ENCODE measurements around the gene UBASH3A. TPM values are rescaled to one million over a fixed set of nuclear protein-coding genes. Genes with fewer than 3 reads are reported as not detected.

Gene UBASH3A, protein sequence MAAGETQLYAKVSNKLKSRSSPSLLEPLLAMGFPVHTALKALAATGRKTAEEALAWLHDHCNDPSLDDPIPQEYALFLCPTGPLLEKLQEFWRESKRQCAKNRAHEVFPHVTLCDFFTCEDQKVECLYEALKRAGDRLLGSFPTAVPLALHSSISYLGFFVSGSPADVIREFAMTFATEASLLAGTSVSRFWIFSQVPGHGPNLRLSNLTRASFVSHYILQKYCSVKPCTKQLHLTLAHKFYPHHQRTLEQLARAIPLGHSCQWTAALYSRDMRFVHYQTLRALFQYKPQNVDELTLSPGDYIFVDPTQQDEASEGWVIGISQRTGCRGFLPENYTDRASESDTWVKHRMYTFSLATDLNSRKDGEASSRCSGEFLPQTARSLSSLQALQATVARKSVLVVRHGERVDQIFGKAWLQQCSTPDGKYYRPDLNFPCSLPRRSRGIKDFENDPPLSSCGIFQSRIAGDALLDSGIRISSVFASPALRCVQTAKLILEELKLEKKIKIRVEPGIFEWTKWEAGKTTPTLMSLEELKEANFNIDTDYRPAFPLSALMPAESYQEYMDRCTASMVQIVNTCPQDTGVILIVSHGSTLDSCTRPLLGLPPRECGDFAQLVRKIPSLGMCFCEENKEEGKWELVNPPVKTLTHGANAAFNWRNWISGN
- under 1 TPM in 3 of 4 donors, not detected in 1; 0.31 to 0.96 (median 0.79) TPM for total RNA-seq

DNA sequence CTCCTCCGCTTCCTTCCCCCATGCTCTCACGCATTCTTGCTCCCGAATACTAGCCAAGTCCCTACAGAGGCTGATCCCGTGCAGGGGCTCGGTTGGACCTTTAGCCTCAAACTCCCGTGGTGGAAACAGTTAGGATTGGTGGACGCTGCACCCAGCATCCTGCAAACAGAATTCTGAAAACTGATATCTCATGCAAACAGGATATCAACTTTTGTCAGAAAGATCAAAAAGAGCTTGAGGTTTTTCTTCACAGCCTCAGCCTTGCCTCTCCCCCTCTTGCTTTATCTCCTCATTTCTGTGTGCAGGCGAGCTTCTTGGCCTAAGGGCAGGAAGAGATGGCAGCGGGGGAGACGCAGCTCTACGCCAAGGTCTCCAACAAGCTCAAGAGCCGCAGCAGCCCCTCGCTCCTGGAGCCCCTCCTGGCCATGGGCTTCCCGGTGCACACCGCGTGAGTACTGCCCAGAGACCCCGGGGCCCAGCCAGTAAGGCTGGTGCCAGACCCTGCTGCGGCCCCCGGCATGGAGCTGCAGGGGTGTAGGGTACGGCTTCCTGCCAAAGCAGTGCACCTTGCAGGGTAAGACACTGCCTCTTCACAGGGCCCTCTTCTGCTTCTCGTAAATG lies at the start of gene UBASH3A:
Gene UBASH3A (plus strand): TSS at position 292 of the 621 bp plus-strand sequence. CDS start 44 bp downstream, at position 336.
- TF ChIP-seq, protein P1, sequence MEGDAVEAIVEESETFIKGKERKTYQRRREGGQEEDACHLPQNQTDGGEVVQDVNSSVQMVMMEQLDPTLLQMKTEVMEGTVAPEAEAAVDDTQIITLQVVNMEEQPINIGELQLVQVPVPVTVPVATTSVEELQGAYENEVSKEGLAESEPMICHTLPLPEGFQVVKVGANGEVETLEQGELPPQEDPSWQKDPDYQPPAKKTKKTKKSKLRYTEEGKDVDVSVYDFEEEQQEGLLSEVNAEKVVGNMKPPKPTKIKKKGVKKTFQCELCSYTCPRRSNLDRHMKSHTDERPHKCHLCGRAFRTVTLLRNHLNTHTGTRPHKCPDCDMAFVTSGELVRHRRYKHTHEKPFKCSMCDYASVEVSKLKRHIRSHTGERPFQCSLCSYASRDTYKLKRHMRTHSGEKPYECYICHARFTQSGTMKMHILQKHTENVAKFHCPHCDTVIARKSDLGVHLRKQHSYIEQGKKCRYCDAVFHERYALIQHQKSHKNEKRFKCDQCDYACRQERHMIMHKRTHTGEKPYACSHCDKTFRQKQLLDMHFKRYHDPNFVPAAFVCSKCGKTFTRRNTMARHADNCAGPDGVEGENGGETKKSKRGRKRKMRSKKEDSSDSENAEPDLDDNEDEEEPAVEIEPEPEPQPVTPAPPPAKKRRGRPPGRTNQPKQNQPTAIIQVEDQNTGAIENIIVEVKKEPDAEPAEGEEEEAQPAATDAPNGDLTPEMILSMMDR (IDR thresholded peaks at IDR 0.05): no peak
- no peak for DNase-seq (ENCODE audit: low spot score)
- no peak for ATAC-seq (ENCODE audit: low FRiP score)

DNA sequence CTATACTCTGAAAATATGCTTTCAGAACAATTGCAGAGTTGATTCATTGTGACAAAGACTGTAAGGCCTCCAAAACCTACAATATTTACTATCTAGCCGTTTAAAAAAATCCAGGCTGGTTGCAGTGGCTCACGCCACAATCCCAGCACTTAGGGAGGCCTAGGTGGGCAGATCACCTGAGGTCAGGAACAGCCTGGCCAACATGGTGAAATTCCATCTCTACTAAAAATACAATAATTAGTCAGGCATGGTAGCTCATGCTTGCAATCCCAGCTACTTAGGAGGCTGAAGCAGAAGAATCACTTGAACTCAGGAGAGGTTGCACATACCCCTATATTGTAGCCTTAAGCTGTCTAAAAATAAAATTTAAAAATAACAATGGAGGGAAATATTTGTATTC lies 47.7 kb upstream of the UBASH3A start:
- ATAC-seq (ENCODE audit: low FRiP score) (no peak), DNase-seq (ENCODE audit: low spot score) (no peak)
- TF ChIP-seq, protein P1 (IDR thresholded peaks at IDR 0.05): no peak

DNA sequence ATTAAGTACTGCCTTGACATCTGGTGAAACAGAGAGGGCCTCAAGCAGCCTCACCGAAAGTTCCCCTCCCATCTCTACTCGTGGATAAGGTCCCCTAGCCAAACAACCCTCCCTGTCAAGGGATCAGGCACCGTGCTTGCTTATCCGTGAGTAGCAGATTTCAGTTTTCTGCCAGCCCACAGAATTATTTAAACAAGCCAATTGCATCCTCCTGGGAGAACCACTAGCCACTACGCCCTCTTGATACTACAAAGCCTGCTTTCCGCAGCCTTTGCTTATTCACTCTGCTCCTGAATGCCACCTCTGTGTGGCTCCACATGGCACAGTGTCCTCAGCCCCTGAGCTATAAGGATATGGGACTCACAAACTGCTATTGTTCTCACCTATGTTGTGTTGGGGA lies 47.1 kb upstream of the UBASH3A start:
- no peak for ATAC-seq (ENCODE audit: low FRiP score)
- DNase-seq (ENCODE audit: low spot score): no peak
- TF ChIP-seq, protein P1 (IDR thresholded peaks at IDR 0.05): no peak

DNA sequence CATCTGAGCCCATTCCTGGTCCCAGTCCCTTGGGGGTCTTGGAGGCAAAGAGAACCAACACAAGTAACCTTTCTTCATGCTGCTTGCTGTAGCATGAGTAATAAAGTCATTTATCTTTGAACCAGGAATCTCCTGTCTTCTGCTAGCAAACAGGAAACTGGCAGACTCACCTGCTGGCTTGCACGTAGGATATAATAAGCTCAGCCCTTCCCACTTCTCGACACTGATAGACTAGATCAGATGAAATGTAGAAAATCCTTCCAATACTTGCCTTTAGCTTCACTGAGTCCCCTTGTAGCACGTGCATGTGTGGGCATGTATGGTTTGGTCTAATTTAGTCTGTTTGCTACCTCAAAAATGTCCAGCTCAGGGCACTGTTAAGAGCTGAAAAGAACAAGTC lies 46.4 kb upstream of the UBASH3A start:
- TF ChIP-seq, protein P1 (IDR thresholded peaks at IDR 0.05): no peak
- no peak for ATAC-seq (ENCODE audit: low FRiP score)
- no peak for DNase-seq (ENCODE audit: low spot score)

DNA sequence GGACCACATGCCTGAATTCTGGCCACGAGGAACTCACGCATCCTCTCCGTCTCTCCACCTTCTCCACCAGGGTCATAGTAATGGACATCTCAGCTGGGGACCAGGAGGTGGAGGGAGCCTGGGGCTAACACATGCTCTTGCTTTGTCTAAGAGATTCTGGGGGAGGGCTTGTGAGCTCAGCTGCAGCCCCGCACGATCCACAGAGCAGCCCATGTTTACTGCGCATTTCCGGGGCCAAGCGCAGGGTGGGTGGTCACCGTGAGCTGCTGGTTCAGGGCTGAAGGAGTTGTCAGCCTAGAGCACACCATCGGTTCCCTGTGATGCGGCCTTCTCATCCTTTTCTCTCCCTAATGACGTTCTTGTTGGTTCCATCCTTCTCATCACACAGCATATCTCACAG lies 45.4 kb upstream of the UBASH3A start:
- DNase-seq (ENCODE audit: low spot score): no peak
- ATAC-seq (ENCODE audit: low FRiP score): no peak
- TF ChIP-seq, protein P1 (IDR thresholded peaks at IDR 0.05): no peak

DNA sequence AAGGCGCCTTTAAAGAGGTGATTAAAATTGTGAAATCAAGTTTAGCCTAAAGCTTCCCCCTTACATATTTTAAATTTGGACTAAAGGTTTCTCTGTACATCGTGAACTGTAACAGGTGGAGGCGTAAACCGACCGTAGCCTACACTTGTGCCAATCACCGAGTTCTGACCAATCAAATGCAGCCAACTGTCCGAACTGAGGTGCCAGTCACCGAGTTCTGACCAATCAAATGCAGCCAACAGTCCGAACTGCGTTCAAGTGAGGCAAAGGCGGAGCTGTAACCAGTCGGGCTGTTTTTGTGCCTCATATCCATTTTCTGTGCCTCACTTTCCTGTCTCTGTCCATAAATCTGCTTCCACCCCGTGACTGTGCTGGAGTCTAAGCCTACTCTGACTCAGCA lies 44.8 kb upstream of the UBASH3A start:
- ATAC-seq (ENCODE audit: low FRiP score) (no peak), DNase-seq (ENCODE audit: low spot score) (no peak)
- TF ChIP-seq, protein P1 (IDR thresholded peaks at IDR 0.05): no peak
